Duodenal mucosa (tissue), 2 donors: Measurements from ENCODE around the gene OSBPL1A.

Source experiments
- H3K27ac ChIP-seq: one replicate; pipeline ENCODE4 v1.7.0; 2013; ENCODE audit warnings: low read depth, low read length
- H3K27me3 ChIP-seq, 2 donors: one replicate each; pipeline ENCODE4 v1.7.0; 2013; ENCODE audit warnings: low read length in 2 of 2, control low read depth in 1 of 2; ENCODE audit not compliant: insufficient read depth in 2 of 2, control insufficient read depth in 1 of 2
- H3K36me3 ChIP-seq, 2 donors: one replicate each; pipeline ENCODE4 v1.7.0; 2013; ENCODE audit warnings: low read length in 2 of 2, control low read depth in 1 of 2; ENCODE audit not compliant: insufficient read depth in 2 of 2, control insufficient read depth in 1 of 2
- H3K4me1 ChIP-seq, 2 donors: one replicate each; pipeline ENCODE4 v1.7.0; 2013; ENCODE audit warnings: low read length in 2 of 2, control low read depth in 1 of 2; ENCODE audit not compliant: insufficient read depth in 2 of 2, control insufficient read depth in 1 of 2
- H3K4me3 ChIP-seq, 2 donors: one replicate each; pipeline ENCODE4 v1.7.0; 2013; ENCODE audit warnings: low read length in 2 of 2, low read depth in 1 of 2
- H3K9ac ChIP-seq, 2 donors: one replicate each; pipeline ENCODE4 v1.7.0; 2013; ENCODE audit warnings: low read length in 2 of 2, low read depth in 1 of 2
- H3K9me3 ChIP-seq, 2 donors: one replicate each; pipeline ENCODE4 v1.7.0; 2013; ENCODE audit warnings: low read length in 2 of 2, control low read depth in 1 of 2; ENCODE audit not compliant: control insufficient read depth in 1 of 2

The OSBPL1A gene

DNA sequence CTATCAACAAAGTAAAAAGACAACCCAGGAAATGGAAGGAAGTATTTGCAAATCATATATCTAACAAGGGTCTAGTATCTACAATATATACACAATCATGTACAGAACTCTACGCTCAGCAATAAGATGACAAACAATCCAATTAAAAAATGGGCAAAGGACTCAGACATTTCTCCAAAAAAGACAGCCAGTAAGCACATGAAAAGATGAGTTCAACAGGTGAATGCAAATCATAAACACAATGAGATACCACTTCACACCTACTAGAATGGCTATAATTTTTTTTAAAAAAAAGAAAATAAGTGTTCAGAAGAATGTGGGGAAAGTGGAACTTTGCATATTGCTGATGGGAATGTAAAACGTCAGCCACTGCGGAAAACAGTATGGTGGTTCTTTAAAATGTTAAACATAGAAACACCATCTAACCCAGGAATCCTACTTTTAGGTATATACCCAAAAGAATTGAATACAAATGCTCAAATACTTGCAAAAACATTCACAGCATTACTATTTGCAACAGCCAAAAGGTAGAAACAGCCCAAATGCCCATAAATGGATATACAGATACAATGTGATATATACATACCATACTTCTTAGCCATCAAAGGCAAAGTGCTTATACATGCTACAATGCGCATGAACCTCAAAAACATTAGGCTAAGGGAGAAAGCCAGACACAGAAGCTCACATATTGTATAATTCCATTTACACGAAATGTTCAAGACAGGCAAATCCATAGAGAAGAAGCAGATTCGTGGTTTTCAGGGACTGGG, 137.6 kb downstream of the OSBPL1A start:
- Histone ChIP-seq H3K9me3 (peaks cover 0 to 5% of the 10 kb centered on the region in 2 donors), H3K36me3 (no peaks in the 10 kb centered on the region), H3K27me3 (no peaks in the 10 kb centered on the region), H3K9ac (no peak overlapping the region), H3K27ac (no peak overlapping the region), H3K4me1 (peaks cover 6% of the 10 kb centered on the region in 2 donors), H3K4me3 (no peak overlapping the region)

DNA sequence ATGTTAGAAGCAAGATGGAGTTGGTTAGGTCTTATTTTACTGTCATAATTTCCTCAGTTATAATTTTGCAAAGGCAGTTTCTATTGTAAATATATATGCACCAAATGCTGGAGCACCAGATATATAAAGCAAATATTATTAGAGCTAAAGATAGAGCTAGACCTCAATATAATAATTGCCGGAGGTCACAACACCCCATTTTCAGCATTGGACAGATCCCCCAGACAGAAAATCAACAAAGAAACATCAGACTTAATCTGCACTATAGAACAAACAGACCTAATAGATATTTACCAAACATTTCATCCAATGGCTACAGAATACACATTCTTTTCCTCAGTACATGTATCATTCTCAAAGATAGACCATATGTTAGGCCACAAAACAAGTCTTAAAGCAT, 143.6 kb downstream of the OSBPL1A start:
- H3K27ac ChIP-seq, result no peak overlapping the region
- H3K4me3 ChIP-seq, result no peak overlapping the region
- H3K27me3 ChIP-seq, result no peaks in the 10 kb centered on the region
- no peak overlapping the region for H3K9ac ChIP-seq
- H3K36me3 ChIP-seq, result no peaks in the 10 kb centered on the region
- H3K9me3 ChIP-seq, result peaks cover 0 to 5% of the 10 kb centered on the region in 2 donors
- no peaks in the 10 kb centered on the region for H3K4me1 ChIP-seq

DNA sequence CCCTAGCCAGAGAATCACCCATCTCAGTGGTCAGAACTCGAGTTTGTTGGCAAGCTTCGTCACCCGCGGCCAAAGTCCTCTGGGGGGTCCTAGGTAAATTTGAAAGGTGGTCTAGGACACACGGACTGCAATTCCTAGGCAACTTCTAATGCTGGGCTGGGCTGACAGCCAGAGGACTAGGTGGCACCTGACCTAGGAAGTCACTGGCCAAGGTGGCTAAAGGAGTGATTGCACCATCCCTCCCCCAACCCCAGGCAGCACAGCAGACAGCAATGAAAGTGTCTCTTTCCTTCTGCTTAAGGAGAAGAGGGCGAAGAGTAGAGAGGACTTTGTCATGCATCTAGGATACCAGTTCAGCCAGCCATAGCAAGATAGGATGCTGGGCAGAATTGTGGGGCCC, 147.9 kb downstream of the OSBPL1A start:
- H3K4me1 ChIP-seq, result no peaks in the 10 kb centered on the region
- no peaks in the 10 kb centered on the region for H3K27me3 ChIP-seq
- H3K4me3 ChIP-seq, result no peak overlapping the region
- no peak overlapping the region for H3K27ac ChIP-seq
- no peaks in the 10 kb centered on the region for H3K9me3 ChIP-seq
- H3K36me3 ChIP-seq, result no peaks in the 10 kb centered on the region
- no peak overlapping the region for H3K9ac ChIP-seq

DNA sequence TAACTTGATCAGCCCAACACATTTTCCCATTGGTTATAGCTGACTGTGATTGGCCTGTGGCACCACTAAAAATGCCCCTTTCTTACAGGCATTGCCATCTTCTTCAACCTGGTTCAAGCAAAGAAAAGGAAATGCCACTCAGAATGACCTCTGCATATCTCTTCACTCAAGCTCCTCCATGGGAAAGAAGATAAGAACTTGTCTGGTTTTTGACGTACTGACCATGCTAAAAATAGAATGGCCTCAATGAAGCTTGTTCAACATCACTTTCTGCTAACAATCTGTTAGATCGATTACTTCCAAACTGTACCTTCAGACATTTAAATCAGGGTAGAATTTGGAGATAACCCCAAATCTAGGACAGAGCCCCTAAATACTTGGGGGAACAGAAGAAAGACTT, 149.3 kb downstream of the OSBPL1A start:
- Histone ChIP-seq H3K27ac (no peak overlapping the region), H3K36me3 (no peaks in the 10 kb centered on the region), H3K4me1 (no peaks in the 10 kb centered on the region), H3K9ac (no peak overlapping the region), H3K27me3 (no peaks in the 10 kb centered on the region), H3K9me3 (no peaks in the 10 kb centered on the region), H3K4me3 (no peak overlapping the region)

DNA sequence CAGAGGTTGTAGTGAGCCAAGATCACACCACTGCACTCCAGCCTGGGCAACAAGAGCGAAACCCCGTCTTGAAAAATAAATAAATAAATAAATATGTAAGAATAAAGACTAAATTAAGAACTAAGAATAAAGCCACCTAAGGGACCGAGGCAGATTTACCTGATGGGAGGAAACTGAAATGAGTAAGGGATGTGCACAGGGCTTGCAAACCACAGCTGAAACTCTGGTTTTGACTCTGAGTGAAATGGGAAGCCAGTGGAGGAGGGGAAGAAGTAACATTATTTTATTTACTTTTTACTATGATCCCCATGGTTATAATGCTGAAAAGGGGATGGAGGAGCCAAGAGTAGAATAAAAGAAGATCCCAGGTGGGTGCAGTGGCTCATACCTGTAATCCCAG, 151.5 kb downstream of the OSBPL1A start:
- Histone ChIP-seq H3K9ac (no peak overlapping the region), H3K27me3 (no peaks in the 10 kb centered on the region), H3K36me3 (no peaks in the 10 kb centered on the region), H3K27ac (no peak overlapping the region), H3K4me3 (no peak overlapping the region), H3K4me1 (no peaks in the 10 kb centered on the region), H3K9me3 (no peaks in the 10 kb centered on the region)

DNA sequence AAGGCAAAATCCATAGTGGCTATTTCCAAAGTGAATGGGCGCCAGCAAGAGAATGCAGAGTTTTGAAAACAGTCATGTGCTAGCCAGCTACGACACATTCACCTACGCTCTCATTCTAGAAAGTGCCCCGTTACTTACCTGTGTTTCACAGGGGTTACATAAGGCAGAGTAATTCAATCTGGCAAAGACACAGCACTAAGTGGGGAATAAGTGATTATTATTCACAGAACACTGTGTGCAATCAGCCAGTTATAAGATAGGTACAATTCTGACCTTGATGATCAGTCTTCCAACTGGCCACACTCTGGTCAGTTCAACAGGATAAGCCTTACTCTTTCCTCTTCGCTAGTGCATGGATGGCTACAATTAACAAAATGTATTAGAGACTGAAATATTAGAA, 152.9 kb downstream of the OSBPL1A start:
- Histone ChIP-seq H3K9me3 (no peaks in the 10 kb centered on the region), H3K9ac (no peak overlapping the region), H3K27ac (no peak overlapping the region), H3K27me3 (no peaks in the 10 kb centered on the region), H3K4me1 (no peaks in the 10 kb centered on the region), H3K4me3 (no peak overlapping the region), H3K36me3 (no peaks in the 10 kb centered on the region)

DNA sequence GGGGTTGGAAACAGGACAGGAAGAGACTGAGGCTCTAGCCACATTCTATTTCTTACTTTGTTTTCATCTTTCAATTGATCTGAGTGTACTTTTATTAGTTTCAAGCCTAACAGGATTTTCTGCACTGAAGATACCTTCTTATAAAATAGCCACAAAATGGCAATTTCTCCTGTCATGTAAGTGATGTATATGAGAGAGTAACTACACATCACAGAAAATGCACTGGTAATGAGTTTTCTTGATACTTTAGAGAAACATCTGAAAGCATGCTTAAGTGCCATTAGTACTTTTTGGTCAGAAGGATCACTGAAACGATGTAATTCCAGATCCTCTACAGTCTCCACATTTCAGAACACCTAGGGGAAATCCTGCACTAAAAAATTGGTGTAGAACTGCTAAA, 153.9 kb downstream of the OSBPL1A start:
- no peaks in the 10 kb centered on the region for H3K27me3 ChIP-seq
- H3K27ac ChIP-seq, result no peak overlapping the region
- no peaks in the 10 kb centered on the region for H3K4me1 ChIP-seq
- H3K9ac ChIP-seq, result no peak overlapping the region
- no peak overlapping the region for H3K4me3 ChIP-seq
- no peaks in the 10 kb centered on the region for H3K36me3 ChIP-seq
- no peaks in the 10 kb centered on the region for H3K9me3 ChIP-seq

DNA sequence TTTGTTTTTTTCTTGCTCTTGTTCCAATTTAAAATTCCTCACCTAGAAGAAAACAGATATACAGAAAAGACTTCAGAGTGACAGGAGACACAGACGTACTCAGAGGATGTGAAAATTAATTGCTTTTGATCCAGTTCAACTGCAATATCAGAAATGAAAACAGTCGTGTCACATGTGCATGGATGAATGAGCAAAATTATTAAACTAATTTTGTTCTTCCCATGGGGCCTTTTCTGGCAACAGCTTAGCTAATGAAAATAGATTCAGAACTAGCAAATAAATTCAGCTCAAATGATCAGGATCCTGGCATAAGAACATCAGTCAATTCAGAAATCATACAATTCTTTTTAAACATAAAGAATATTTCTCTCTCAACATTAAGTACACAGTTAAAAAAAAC, 158.3 kb downstream of the OSBPL1A start:
- Histone ChIP-seq H3K9ac (no peak overlapping the region), H3K4me3 (no peak overlapping the region), H3K4me1 (peaks cover 6 to 9% of the 10 kb centered on the region in 2 donors), H3K36me3 (peaks cover 0 to 4% of the 10 kb centered on the region in 2 donors), H3K27me3 (no peaks in the 10 kb centered on the region), H3K27ac (no peak overlapping the region), H3K9me3 (no peaks in the 10 kb centered on the region)

DNA sequence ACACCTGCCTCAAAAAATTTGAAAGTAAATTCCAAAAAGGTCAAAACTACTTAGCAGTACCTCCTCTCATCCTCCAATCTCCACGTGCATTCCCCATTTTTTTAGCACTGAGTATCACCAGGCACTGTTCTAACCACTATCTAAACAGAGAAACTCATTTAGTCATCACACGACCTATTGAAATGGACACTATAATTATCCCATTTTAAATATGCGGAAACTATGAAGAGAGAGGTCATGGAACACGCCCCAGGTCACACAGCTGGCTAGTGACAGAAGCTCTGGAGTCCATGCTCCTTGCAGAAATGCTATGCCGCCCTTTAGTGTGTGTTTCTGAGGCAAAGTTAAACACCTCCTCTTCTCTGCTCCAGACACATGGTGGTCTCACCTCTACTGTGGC, 159.2 kb downstream of the OSBPL1A start:
- H3K4me1 ChIP-seq, result peaks cover 6 to 14% of the 10 kb centered on the region in 2 donors
- no peaks in the 10 kb centered on the region for H3K9me3 ChIP-seq
- no peak overlapping the region for H3K9ac ChIP-seq
- no peaks in the 10 kb centered on the region for H3K27me3 ChIP-seq
- no peak overlapping the region for H3K27ac ChIP-seq
- H3K4me3 ChIP-seq, result no peak overlapping the region
- H3K36me3 ChIP-seq, result peaks cover 0 to 4% of the 10 kb centered on the region in 2 donors

DNA sequence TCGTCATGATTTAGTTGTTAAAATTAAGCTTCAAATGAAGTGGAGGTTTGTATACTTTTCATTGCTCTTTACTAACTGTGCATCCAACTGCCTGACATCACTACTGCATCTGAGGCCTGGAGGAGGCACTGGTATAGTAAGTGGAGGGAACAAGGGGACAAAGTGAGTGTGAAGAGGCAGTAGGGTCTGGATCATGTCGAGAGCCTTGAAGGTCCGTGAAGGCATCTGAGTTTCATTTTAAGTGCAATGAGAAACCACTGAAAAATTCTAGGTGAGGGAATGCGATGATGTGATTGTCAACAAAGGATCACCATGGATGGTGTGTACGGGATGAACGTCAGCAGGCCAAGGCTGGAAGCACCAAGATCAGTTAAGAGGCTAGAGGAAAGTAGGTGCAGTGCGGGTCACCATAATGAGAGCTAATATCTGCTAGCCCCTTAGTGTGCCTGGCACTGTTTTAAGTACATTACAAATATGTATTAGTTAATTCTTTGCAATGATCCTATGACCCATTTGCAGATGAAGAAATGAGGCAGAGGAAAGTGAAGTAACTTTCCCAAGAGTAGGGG, 162.7 kb downstream of the OSBPL1A start:
- Histone ChIP-seq H3K9me3 (no peaks in the 10 kb centered on the region), H3K36me3 (peaks cover 0 to 4% of the 10 kb centered on the region in 2 donors), H3K4me3 (no peak overlapping the region), H3K27me3 (no peaks in the 10 kb centered on the region), H3K9ac (no peak overlapping the region), H3K27ac (no peak overlapping the region), H3K4me1 (peaks cover 26 to 32% of the 10 kb centered on the region in 2 donors)
